Right ventricle myocardium superior (tissue), 1 donor: Measurements from ENCODE around the gene TNRC6C. TPM values are rescaled to one million over a fixed set of nuclear protein-coding genes. Genes with fewer than 3 reads are reported as not detected.
"Not testable (repeated sequence)": the region's sequence is repeated elsewhere in the genome, so short reads cannot be mapped to it uniquely, and the experiment has no call there.

Source experiments
- ATAC-seq: fragments of 200-7000 bp; cut with Tn5 transposase; one replicate; pipeline ENCODE4 v1.9.1; 2020; ENCODE audit warnings: mild to moderate bottlenecking; ENCODE audit not compliant: poor library complexity
- DNase-seq: peaks from one replicate; pipeline ENCODE4 v3.0.0-alpha.2; 2020
- intact Hi-C: fragments of 100-400 bp; cut with DNase I; formaldehyde crosslinking; loops from one replicate; pipeline ENCODE4 v1.11.2; 2022
- total RNA-seq: library from RNA; stranded (reverse); fragmentation: NEBNext Ultra II Directional; extraction: Animal tissue kit (Norgen Biotek cat#: 25700); gene quantifications from one replicate; pipeline ENCODE4 v1.2.1, GENCODE V29; 2021
- donor health status: DM: no; HTN: yes; CAD: no; lungs with severe emphysema.

TNRC6C gene
- total RNA-seq, 1 donor from 2014 or later = 17.8 TPM

GRCh38 chr17:78051186-78051972 lies 92.9 kb downstream of the TNRC6C start:
- DNase-seq = no peak
- ATAC-seq = no peak
- intact Hi-C loops = no loop called here

- DNase-seq = no peak
- ATAC-seq = no peak
- intact Hi-C loops = no loop called here
Observed at GRCh38 chr17:78053777-78054468, 95.4 kb downstream of the TNRC6C start.

- DNase-seq (no peak), ATAC-seq (peak; percentile 36)
- intact Hi-C loops = no loop called here
Observed at GRCh38 chr17:78057113-78057740, 98.7 kb downstream of the TNRC6C start.

- DNase-seq = no peak
- ATAC-seq = peak; percentile 63
- intact Hi-C loops = no loop called here
Observed at GRCh38 chr17:78058001-78058400, 99.5 kb downstream of the TNRC6C start.

- ATAC-seq (peak; percentile 10), DNase-seq (no peak)
- intact Hi-C loops = no loop called here
Observed at GRCh38 chr17:78058581-78058980, 100.1 kb downstream of the TNRC6C start.

GRCh38 chr17:78062596-78062995 lies 104.1 kb downstream of the TNRC6C start:
- intact Hi-C loops = no loop called here
- ATAC-seq (no peak), DNase-seq (no peak)

GRCh38 chr17:78063489-78063888 lies 105.0 kb downstream of the TNRC6C start:
- no peak for DNase-seq
- intact Hi-C loops = no loop called here
- no peak for ATAC-seq

- intact Hi-C loops = no loop called here
- ATAC-seq (no peak), DNase-seq (no peak)
Observed at GRCh38 chr17:78064708-78065107, 106.2 kb downstream of the TNRC6C start.

- DNase-seq, intact Hi-C loops, ATAC-seq: not testable (repeated sequence)
Observed at GRCh38 chr17:78066976-78067375, 108.5 kb downstream of the TNRC6C start.

GRCh38 chr17:78069695-78070094 lies 111.2 kb downstream of the TNRC6C start:
- intact Hi-C loops = no loop called here
- no peak for ATAC-seq
- no peak for DNase-seq

- ATAC-seq (no peak), DNase-seq (no peak)
- intact Hi-C loops = no loop called here
Observed at GRCh38 chr17:78072961-78073360, 114.5 kb downstream of the TNRC6C start.

GRCh38 chr17:78075011-78075410 lies 116.5 kb downstream of the TNRC6C start:
- intact Hi-C loops = no loop called here
- no peak for DNase-seq
- no peak for ATAC-seq

- intact Hi-C loops = no loop called here
- ATAC-seq (no peak), DNase-seq (no peak)
Observed at GRCh38 chr17:78075545-78075944, 117.0 kb downstream of the TNRC6C start.

GRCh38 chr17:78079253-78079652 lies 120.8 kb downstream of the TNRC6C start:
- intact Hi-C loops = no loop called here
- peak; percentile 56 for DNase-seq
- peak; percentile 90 for ATAC-seq

GRCh38 chr17:78081551-78081950 lies 123.0 kb downstream of the TNRC6C start:
- DNase-seq (no peak), ATAC-seq (peak; percentile 13)
- intact Hi-C loops = no loop called here

- intact Hi-C loops, DNase-seq, ATAC-seq: not testable (repeated sequence)
Observed at GRCh38 chr17:78082355-78082872, 123.9 kb downstream of the TNRC6C start.

GRCh38 chr17:78082988-78083387 lies 124.5 kb downstream of the TNRC6C start:
- intact Hi-C loops = no loop called here
- ATAC-seq (peak; percentile 25), DNase-seq (no peak)

GRCh38 chr17:78086740-78087139 lies 128.2 kb downstream of the TNRC6C start:
- intact Hi-C loops = no loop called here
- ATAC-seq (no peak), DNase-seq (no peak)

- DNase-seq (no peak), ATAC-seq (no peak)
- intact Hi-C loops = no loop called here
Observed at GRCh38 chr17:78088529-78088928, 130.0 kb downstream of the TNRC6C start.
